Measurements from ENCODE around the gene XRCC3. TPM values are rescaled to one million over a fixed set of nuclear protein-coding genes. Genes with fewer than 3 reads are reported as not detected.

XRCC3 gene
- total and polyA plus RNA-seq, 2 donors (not counting 3 experiments of a cell fraction or from before 2014, with no cell fraction given): 13.6 to 27.2 TPM

GRCh38 chr14:103676881-103677675, 38.2 kb downstream of the XRCC3 start:
- BruUV-seq (replicated peaks): no TSS peak
- Histone ChIP-seq H3K27me3 (ENCODE audit: control insufficient read depth in 2 of 2, insufficient read depth in 2 of 2, low read length in 2 of 2) (no peaks in the 10 kb centered on the region), H3K9me1 (replicated peaks; ENCODE audit: control insufficient read depth, extremely low read depth, insufficient read depth, low read length) (no peaks in the 10 kb centered on the region), H3K9ac (replicated peaks; ENCODE audit: extremely low read depth, insufficient read depth, low read length) (no peak overlapping the region), H3K4me2 (ENCODE audit: insufficient read depth, low read length) (no peak overlapping the region), H3K4me1 (ENCODE audit: control insufficient read depth, extremely low read depth, insufficient read depth, low read length) (no peaks in the 10 kb centered on the region), H3K27ac (ENCODE audit: insufficient read depth, low read depth, low read length) (no peak overlapping the region), H3K4me3 (replicated peaks in 1 of 3; ENCODE audit: insufficient read depth in 1 of 3, low read depth in 1 of 3, low read length in 3 of 3) (no peak overlapping the region), H3K36me3 (ENCODE audit: control insufficient read depth in 2 of 2, extremely low read depth in 1 of 2, insufficient read depth in 2 of 2, low read length in 2 of 2) (peaks cover 34 to 43% of the 10 kb centered on the region in 2 experiments), H3K79me2 (ENCODE audit: control insufficient read depth, insufficient read depth, low read length) (peaks cover 2% of the 10 kb centered on the region), H4K20me1 (replicated peaks; ENCODE audit: control insufficient read depth, extremely low read depth, insufficient read depth, low read length) (no peaks in the 10 kb centered on the region), H2AFZ (ENCODE audit: low read depth, low read length) (no peak overlapping the region), H3K9me3 (replicated peaks; ENCODE audit: control insufficient read depth, insufficient read depth, low read length) (no peaks in the 10 kb centered on the region)
- DNase-seq (ENCODE audit: low read depth, low spot score): no peak
- ChIA-PET POLR2A (no interaction called here), CTCF (interaction anchor here (0.9 to 1.2 kb wide), 2 partner anchors 20 to 63 kb away, joined by 3 read pairs; no protein-coding TSS in a partner anchor)
- TF ChIP-seq JUN (IDR thresholded peaks at IDR 0.05; ENCODE audit: borderline replicate concordance, insufficient read depth, insufficient read length, low read depth) (no peak), FOS (IDR thresholded peaks at IDR 0.05; ENCODE audit: borderline replicate concordance, insufficient read depth, low read length) (no peak), GATA2 (IDR thresholded peaks at IDR 0.05; ENCODE audit: insufficient read depth, insufficient read length, low read depth, low read length) (no peak), POLR2A (IDR thresholded peaks at IDR 0.05; ENCODE audit: low read depth, low read length) (no peak), EZH2 (IDR thresholded peaks at IDR 0.05; ENCODE audit: borderline replicate concordance, low read depth, low read length, severe bottlenecking) (no peak)
- dilution Hi-C loops (cut with MboI; ENCODE audit: extremely low pct_ligation_motif_present, low sequenced_read_pairs) (no loop called here), intact Hi-C loops (cut with micrococcal nuclease) (no loop called here)
- no peak for FAIRE-seq

- H3K9me3 ChIP-seq (replicated peaks; ENCODE audit: control insufficient read depth, insufficient read depth, low read length): no peaks in the 10 kb centered on the region
- no peaks in the 10 kb centered on the region for H3K9me1 ChIP-seq (replicated peaks; ENCODE audit: control insufficient read depth, extremely low read depth, insufficient read depth, low read length)
- no peak overlapping the region for H3K9ac ChIP-seq (replicated peaks; ENCODE audit: extremely low read depth, insufficient read depth, low read length)
- CTCF ChIA-PET: no interaction called here
- DNase-seq (ENCODE audit: low read depth, low spot score) (no peak), FAIRE-seq (no peak)
- H3K4me2 ChIP-seq (ENCODE audit: insufficient read depth, low read length): no peak overlapping the region
- TF ChIP-seq JUN (IDR thresholded peaks at IDR 0.05; ENCODE audit: borderline replicate concordance, insufficient read depth, insufficient read length, low read depth) (no peak), CTCF (IDR thresholded peaks at IDR 0.05; ENCODE audit: extremely low read depth in 1 of 2, insufficient read depth in 1 of 2, low read depth in 1 of 2, low read length in 2 of 2) (no peak), POLR2AphosphoS5 (IDR thresholded peaks at IDR 0.05; ENCODE audit: insufficient read depth, low read depth, low read length) (no peak), FOS (IDR thresholded peaks at IDR 0.05; ENCODE audit: borderline replicate concordance, insufficient read depth, low read length) (no peak), MYC (IDR thresholded peaks at IDR 0.05; ENCODE audit: low read depth, low read length) (no peak), POLR2A (IDR thresholded peaks at IDR 0.05; ENCODE audit: low read depth, low read length) (no peak), EZH2 (IDR thresholded peaks at IDR 0.05; ENCODE audit: borderline replicate concordance, low read depth, low read length, severe bottlenecking) (no peak)
- BruUV-seq (replicated peaks): no TSS peak
- no peaks in the 10 kb centered on the region for H3K27me3 ChIP-seq (ENCODE audit: control insufficient read depth in 2 of 2, insufficient read depth in 2 of 2, low read length in 2 of 2)
- H4K20me1 ChIP-seq (replicated peaks; ENCODE audit: control insufficient read depth, extremely low read depth, insufficient read depth, low read length): no peaks in the 10 kb centered on the region
- no peak overlapping the region for H2AFZ ChIP-seq (ENCODE audit: low read depth, low read length)
- no peak overlapping the region for H3K27ac ChIP-seq (ENCODE audit: insufficient read depth, low read depth, low read length)
- H3K4me1 ChIP-seq (ENCODE audit: control insufficient read depth, extremely low read depth, insufficient read depth, low read length): no peaks in the 10 kb centered on the region
- peaks cover 38 to 44% of the 10 kb centered on the region in 2 experiments for H3K36me3 ChIP-seq (ENCODE audit: control insufficient read depth in 2 of 2, extremely low read depth in 1 of 2, insufficient read depth in 2 of 2, low read length in 2 of 2)
- POLR2A ChIA-PET: no interaction called here
- H3K4me3 ChIP-seq (replicated peaks in 1 of 3; ENCODE audit: insufficient read depth in 1 of 3, low read depth in 1 of 3, low read length in 3 of 3): no peak overlapping the region
- dilution Hi-C loops (cut with MboI; ENCODE audit: extremely low pct_ligation_motif_present, low sequenced_read_pairs): no loop called here
- intact Hi-C loops (cut with micrococcal nuclease): no loop called here
- peaks cover 2% of the 10 kb centered on the region for H3K79me2 ChIP-seq (ENCODE audit: control insufficient read depth, insufficient read depth, low read length)
These were observed 39.3 kb downstream of the XRCC3 start for GRCh38 chr14:103675957-103676356.

All from endothelial cell of umbilical vein (primary cell).